ENCODE data around the gene TMCO4.
"Not testable (repeated sequence)": the region's sequence is repeated elsewhere in the genome, so short reads cannot be mapped to it uniquely, and the experiment has no call there.

The TMCO4 gene

GRCh38 chr1:19792237-19793002, 7.3 kb downstream of the TMCO4 start:
- H3K4me3 ChIP-seq (ENCODE audit: control insufficient read depth, low read depth, low read length) = no peak overlapping the region
- TF ChIP-seq CTCF (conservative IDR thresholded peaks at IDR 0.05; ENCODE audit: control insufficient read depth, insufficient read depth, low read depth, low read length) = no peak
- no peak for DNase-seq (ENCODE audit: low read depth)

GRCh38 chr1:19790061-19790975, 9.4 kb downstream of the TMCO4 start:
- peak; percentile 51 for DNase-seq (ENCODE audit: low read depth)
- not testable (repeated sequence) for H3K4me3 ChIP-seq (ENCODE audit: control insufficient read depth, low read depth, low read length)

- no peak overlapping the region for H3K4me3 ChIP-seq (ENCODE audit: control insufficient read depth, low read depth, low read length)
- DNase-seq (ENCODE audit: low read depth) = no peak
- no peak for TF ChIP-seq CTCF (conservative IDR thresholded peaks at IDR 0.05; ENCODE audit: control insufficient read depth, insufficient read depth, low read depth, low read length)
These were observed 12.7 kb downstream of the TMCO4 start for GRCh38 chr1:19786988-19787423.

- no peak for TF ChIP-seq CTCF (conservative IDR thresholded peaks at IDR 0.05; ENCODE audit: control insufficient read depth, insufficient read depth, low read depth, low read length)
- no peak overlapping the region for H3K4me3 ChIP-seq (ENCODE audit: control insufficient read depth, low read depth, low read length)
- no peak for DNase-seq (ENCODE audit: low read depth)
These were observed 14.1 kb downstream of the TMCO4 start for GRCh38 chr1:19785660-19786059.

- no peak for DNase-seq (ENCODE audit: low read depth)
- no peak for TF ChIP-seq CTCF (conservative IDR thresholded peaks at IDR 0.05; ENCODE audit: control insufficient read depth, insufficient read depth, low read depth, low read length)
- H3K4me3 ChIP-seq (ENCODE audit: control insufficient read depth, low read depth, low read length) = no peak overlapping the region
These were observed 19.3 kb downstream of the TMCO4 start for GRCh38 chr1:19780267-19780877.

GRCh38 chr1:19776933-19777332, 22.8 kb downstream of the TMCO4 start:
- no peak overlapping the region for H3K4me3 ChIP-seq (ENCODE audit: control insufficient read depth, low read depth, low read length)
- TF ChIP-seq CTCF (conservative IDR thresholded peaks at IDR 0.05; ENCODE audit: control insufficient read depth, insufficient read depth, low read depth, low read length) = no peak
- no peak for DNase-seq (ENCODE audit: low read depth)

- no peak for TF ChIP-seq CTCF (conservative IDR thresholded peaks at IDR 0.05; ENCODE audit: control insufficient read depth, insufficient read depth, low read depth, low read length)
- no peak overlapping the region for H3K4me3 ChIP-seq (ENCODE audit: control insufficient read depth, low read depth, low read length)
These were observed 23.4 kb downstream of the TMCO4 start for GRCh38 chr1:19776287-19776686.

More at GRCh38 chr1:19776287-19776686, 23.4 kb downstream of the TMCO4 start:
- DNase-seq (ENCODE audit: low read depth) = no peak
